ENCODE results near the gene DOP1B.
"Not testable (repeated sequence)": the region's sequence is repeated elsewhere in the genome, so short reads cannot be mapped to it uniquely, and the experiment has no call there.

Gene DOP1B

GRCh38 chr21:36174780-36175179 lies 18.2 kb downstream of the DOP1B start:
- no peak for DNase-seq

- no peak for DNase-seq
Observed at GRCh38 chr21:36175771-36176565, 19.3 kb downstream of the DOP1B start.

GRCh38 chr21:36178349-36178748 lies 21.7 kb downstream of the DOP1B start:
- no peak for DNase-seq

GRCh38 chr21:36179145-36179544 lies 22.5 kb downstream of the DOP1B start:
- DNase-seq, result no peak

GRCh38 chr21:36180963-36181362 lies 24.3 kb downstream of the DOP1B start:
- DNase-seq, result no peak

GRCh38 chr21:36183144-36183795 lies 26.6 kb downstream of the DOP1B start:
- no peak for DNase-seq

- no peak for DNase-seq
Observed at GRCh38 chr21:36184545-36184944, 27.9 kb downstream of the DOP1B start.

- no peak for DNase-seq
Observed at GRCh38 chr21:36185523-36185922, 28.9 kb downstream of the DOP1B start.

- no peak for DNase-seq
Observed at GRCh38 chr21:36186081-36186480, 29.5 kb downstream of the DOP1B start.

- DNase-seq, result no peak
Observed at GRCh38 chr21:36186506-36187399, 30.1 kb downstream of the DOP1B start.

- no peak for DNase-seq
Observed at GRCh38 chr21:36188081-36188681, 31.6 kb downstream of the DOP1B start.

- no peak for DNase-seq
Observed at GRCh38 chr21:36188937-36189336, 32.3 kb downstream of the DOP1B start.

GRCh38 chr21:36190736-36191135 lies 34.1 kb downstream of the DOP1B start:
- no peak for DNase-seq

- DNase-seq, result no peak
Observed at GRCh38 chr21:36193200-36193599, 36.6 kb downstream of the DOP1B start.

GRCh38 chr21:36194024-36194423 lies 37.4 kb downstream of the DOP1B start:
- DNase-seq, result no peak

- DNase-seq, result no peak
Observed at GRCh38 chr21:36195613-36196012, 39.0 kb downstream of the DOP1B start.

- DNase-seq, result no peak
Observed at GRCh38 chr21:36199021-36199420, 42.4 kb downstream of the DOP1B start.

GRCh38 chr21:36199575-36199974 lies 43.0 kb downstream of the DOP1B start:
- DNase-seq, result not testable (repeated sequence)

- DNase-seq, result no peak
Observed at GRCh38 chr21:36200081-36200561, 43.5 kb downstream of the DOP1B start.

GRCh38 chr21:36202726-36203602 lies 46.3 kb downstream of the DOP1B start:
- no peak for DNase-seq

GRCh38 chr21:36203603-36203889 lies 46.9 kb downstream of the DOP1B start:
- DNase-seq, result no peak

- DNase-seq, result no peak
Observed at GRCh38 chr21:36204980-36205379, 48.4 kb downstream of the DOP1B start.
